Activated T-cell treated with anti-CD3 and anti-CD28 coated beads, Interleukin-2, amount 50 U/mL, for 1 hour (primary cell): ENCODE data around the gene REG3A.

Experiments
- DNase-seq: peaks from one replicate; pipeline ENCODE4 v3.0.0-alpha.2; 2020

REG3A gene

GRCh38 chr2:79159653-79160052, at the start of gene REG3A:
Gene REG3A (minus strand): TSS chr2:79159753. CDS start chr2:79159405, 348 bp downstream.
- DNase-seq: no peak

GRCh38 chr2:79200762-79201161, 41.2 kb upstream of the REG3A start:
- DNase-seq: no peak

GRCh38 chr2:79191816-79192215, 32.3 kb upstream of the REG3A start:
- no peak for DNase-seq

GRCh38 chr2:79191081-79191480, 31.5 kb upstream of the REG3A start:
- DNase-seq: no peak

GRCh38 chr2:79189465-79189864, 29.9 kb upstream of the REG3A start:
- no peak for DNase-seq

GRCh38 chr2:79181617-79182016, 22.1 kb upstream of the REG3A start:
- no peak for DNase-seq

- DNase-seq: no peak
Observed at GRCh38 chr2:79180092-79180491, 20.5 kb upstream of the REG3A start.

GRCh38 chr2:79179036-79179435, 19.5 kb upstream of the REG3A start:
- DNase-seq: no peak

- DNase-seq: no peak
Observed at GRCh38 chr2:79178076-79178674, 18.6 kb upstream of the REG3A start.

GRCh38 chr2:79171348-79171958, 11.9 kb upstream of the REG3A start:
- no peak for DNase-seq

- DNase-seq: no peak
Observed at GRCh38 chr2:79162801-79163200, 3.2 kb upstream of the REG3A start.

GRCh38 chr2:79162132-79162531, 2.6 kb upstream of the REG3A start:
- no peak for DNase-seq

GRCh38 chr2:79159030-79159429, 523 bp downstream of the REG3A start:
- no peak for DNase-seq

GRCh38 chr2:79155826-79156476, 3.6 kb downstream of the REG3A start:
- no peak for DNase-seq

GRCh38 chr2:79139423-79139822, 20.1 kb downstream of the REG3A start:
- DNase-seq: no peak

GRCh38 chr2:79138385-79138784, 21.2 kb downstream of the REG3A start:
- DNase-seq: no peak

GRCh38 chr2:79131687-79132086, 27.9 kb downstream of the REG3A start:
- no peak for DNase-seq

GRCh38 chr2:79129804-79130203, 29.7 kb downstream of the REG3A start:
- DNase-seq: no peak

- no peak for DNase-seq
Observed at GRCh38 chr2:79129260-79129659, 30.3 kb downstream of the REG3A start.

- no peak for DNase-seq
Observed at GRCh38 chr2:79128406-79128805, 31.1 kb downstream of the REG3A start.

- DNase-seq: no peak
Observed at GRCh38 chr2:79125721-79125985, 33.9 kb downstream of the REG3A start.

- DNase-seq: no peak
Observed at GRCh38 chr2:79124907-79125720, 34.4 kb downstream of the REG3A start.

- DNase-seq: no peak
Observed at GRCh38 chr2:79122676-79123075, 36.9 kb downstream of the REG3A start.

GRCh38 chr2:79120194-79120713, 39.3 kb downstream of the REG3A start, which contains the start of gene REG1A:
Gene REG1A (plus strand): TSS chr2:79120488. CDS start chr2:79120862, 374 bp downstream.
- DNase-seq: no peak
